WTC11 (cell line): ENCODE measurements around the gene SLC38A3.

ENCODE experiments used
- CTCF ChIP-seq: fragments of 200-600 bp; IDR thresholded peaks from 2 replicates; pipeline ENCODE4 v1.8.0; 2022; ENCODE audit warnings: antibody characterized with exemption
- USF2 ChIP-seq: sonication (generic); formaldehyde crosslinking; IDR thresholded peaks from 2 replicates; pipeline ENCODE4 v1.8.1; 2023; ENCODE audit warnings: mild to moderate bottlenecking, missing genetic modification reagents, moderate library complexity
- TF ChIP-seq, protein P1 (sequence below): sonication (generic); formaldehyde crosslinking; IDR thresholded peaks from 2 replicates; pipeline ENCODE4 v1.8.1; 2023; ENCODE audit warnings: mild to moderate bottlenecking, missing genetic modification reagents

DNA sequence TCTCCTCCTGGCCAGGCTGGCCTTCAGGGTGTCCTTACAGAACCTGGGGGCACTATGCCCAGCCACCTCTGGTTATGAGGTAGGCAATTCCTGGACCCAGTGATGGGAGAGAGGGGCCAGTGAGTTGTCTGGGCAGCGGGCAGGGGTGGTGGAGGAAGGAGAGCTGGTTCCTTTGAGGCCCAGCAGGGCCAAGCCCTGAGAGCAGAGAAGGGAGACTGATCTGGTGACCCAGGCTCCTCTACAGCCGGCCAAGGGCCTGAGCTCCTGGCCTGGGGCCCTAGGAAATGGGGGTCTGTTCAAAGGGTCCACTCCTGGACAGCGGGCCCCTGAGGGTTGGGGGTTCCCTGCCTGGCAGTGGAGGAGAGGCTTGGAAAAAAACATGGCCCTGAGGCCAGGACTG, 7.9 kb downstream of the SLC38A3 start:
- TF ChIP-seq USF2 (CRISPR knock-in tag) (no peak), CTCF (no peak)
- TF ChIP-seq, protein P1, sequence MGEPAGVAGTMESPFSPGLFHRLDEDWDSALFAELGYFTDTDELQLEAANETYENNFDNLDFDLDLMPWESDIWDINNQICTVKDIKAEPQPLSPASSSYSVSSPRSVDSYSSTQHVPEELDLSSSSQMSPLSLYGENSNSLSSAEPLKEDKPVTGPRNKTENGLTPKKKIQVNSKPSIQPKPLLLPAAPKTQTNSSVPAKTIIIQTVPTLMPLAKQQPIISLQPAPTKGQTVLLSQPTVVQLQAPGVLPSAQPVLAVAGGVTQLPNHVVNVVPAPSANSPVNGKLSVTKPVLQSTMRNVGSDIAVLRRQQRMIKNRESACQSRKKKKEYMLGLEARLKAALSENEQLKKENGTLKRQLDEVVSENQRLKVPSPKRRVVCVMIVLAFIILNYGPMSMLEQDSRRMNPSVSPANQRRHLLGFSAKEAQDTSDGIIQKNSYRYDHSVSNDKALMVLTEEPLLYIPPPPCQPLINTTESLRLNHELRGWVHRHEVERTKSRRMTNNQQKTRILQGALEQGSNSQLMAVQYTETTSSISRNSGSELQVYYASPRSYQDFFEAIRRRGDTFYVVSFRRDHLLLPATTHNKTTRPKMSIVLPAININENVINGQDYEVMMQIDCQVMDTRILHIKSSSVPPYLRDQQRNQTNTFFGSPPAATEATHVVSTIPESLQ (CRISPR knock-in tag), result no peak
